Psoas muscle (tissue), 8 donors: ENCODE results near the gene PHF14. TPM values are rescaled to one million over a fixed set of nuclear protein-coding genes. Genes with fewer than 3 reads are reported as not detected.

Source experiments
- ATAC-seq, 4 donors: fragments of 200-7000 bp; cut with Tn5 transposase; one replicate each; pipeline ENCODE4 v1.9.1; 2020; ENCODE audit warnings: moderate library complexity in 3 of 4, mild to moderate bottlenecking in 2 of 4
- DNase-seq, 2 donors: peaks; one replicate each; pipeline ENCODE4 v3.0.0-alpha.2; 2020
- H3K27ac ChIP-seq: fragments of 200-600 bp; one replicate; pipeline ENCODE4 v1.8.0; 2022
- H3K27me3 ChIP-seq, 3 donors: fragments of 200-600 bp in 1 of 3; one replicate each; pipeline versions ENCODE4 v1.6.1 to v1.8.0; 2013 to 2022; ENCODE audit warnings: low read length in 2 of 3, mild to moderate bottlenecking in 2 of 3, moderate library complexity in 1 of 3; ENCODE audit not compliant: insufficient read depth in 3 of 3
- H3K36me3 ChIP-seq, 2 donors: fragments of 200-600 bp in 1 of 2; one replicate each; pipeline versions ENCODE4 v1.6.1 to v1.8.0; 2013 to 2022; ENCODE audit warnings: low read depth in 1 of 2, mild to moderate bottlenecking in 1 of 2, moderate library complexity in 1 of 2; ENCODE audit not compliant: insufficient read depth in 1 of 2
- H3K4me1 ChIP-seq: fragments of 200-600 bp; one replicate; pipeline ENCODE4 v1.8.0; 2022
- H3K4me3 ChIP-seq: fragments of 200-600 bp; one replicate; pipeline ENCODE4 v1.8.0; 2022; ENCODE audit warnings: mild to moderate bottlenecking
- H3K9me3 ChIP-seq: fragments of 200-600 bp; one replicate; pipeline ENCODE4 v1.8.0; 2022
- CTCF ChIP-seq: fragments of 200-600 bp; IDR thresholded peaks from one replicate; pipeline ENCODE4 v1.8.0; 2022; ENCODE audit warnings: antibody characterized with exemption
- WGBS, 3 donors: extraction: QIAGEN DNeasy Blood & Tissue Kit; methylation state at CpG; one replicate each; pipeline versions ENCODE4 v1.1.6 to v1.1.7; 2013; 5-methylcytosine and 5-hydroxymethylcytosine counted together
- intact Hi-C, 2 donors: fragments of 100-400 bp; cut with DNase I; formaldehyde crosslinking; loops; one replicate each; pipeline versions ENCODE4 v1.11.0 to v1.14.2; 2022
- polyA plus RNA-seq, 3 donors: library from polyadenylated mRNA; stranded (reverse); fragments of 200-250 nt; gene quantifications; one replicate each; pipeline ENCODE4 v1.2.3, GENCODE V29; 2013
- total RNA-seq, 4 donors: library from RNA; stranded (reverse); fragmentation: NEBNext Ultra II Directional in 2 of 4; extraction: Animal tissue kit (Norgen Biotek cat#: 25700) in 2 of 4; gene quantifications; one replicate each; pipeline versions ENCODE4 v1.2.1 to v1.2.4, GENCODE V29; 2021 to 2023
- donor health status: healthy with polysubstance abuse.
- donor health status: DM: no; HTN: no; CAD: no; lungs with moderate emphysema.
- donor health status: Bipolar disorder and iron deficiency.
- donor health status: healthy.
- donor health status: DM: yes; HTN: yes; CAD: no.
- donor health status: DM: no; HTN: no; CAD: no.
- donor health status: DM: no; HTN: no; CAD: no.
- donor health status: DM: yes; HTN: yes; CAD: no.

The PHF14 gene
- total and polyA plus RNA-seq, 7 donors, result 10.8 to 17.8 (median 13.8) TPM

- ATAC-seq (no peak), DNase-seq (no peak)
- Histone ChIP-seq H3K36me3 (no peaks in the 10 kb centered on the region), H3K4me3 (no peak overlapping the region), H3K27me3 (no peaks in the 10 kb centered on the region), H3K4me1 (no peaks in the 10 kb centered on the region), H3K9me3 (no peaks in the 10 kb centered on the region), H3K27ac (no peak overlapping the region)
- no peak for TF ChIP-seq CTCF
- intact Hi-C loops, result no loop called here
- WGBS, 3 donors, result 98 to 100% (median 99%) methylated on average over 1 of the region's 1 CpG
These were observed 187.8 kb downstream of the PHF14 start for GRCh38 chr7:11161499-11161898.

- ATAC-seq, result no peak
- no peaks in the 10 kb centered on the region for H3K36me3 ChIP-seq
- DNase-seq, result no peak
- 97 to 98% (median 97%) methylated on average over 1 of the region's 1 CpG for WGBS, 3 donors
- no peak overlapping the region for H3K4me3 ChIP-seq
- no peak overlapping the region for H3K27ac ChIP-seq
- H3K27me3 ChIP-seq, result no peaks in the 10 kb centered on the region
- TF ChIP-seq CTCF, result no peak
- intact Hi-C loops, result no loop called here
- H3K9me3 ChIP-seq, result no peaks in the 10 kb centered on the region
- H3K4me1 ChIP-seq, result no peaks in the 10 kb centered on the region
These were observed 189.5 kb downstream of the PHF14 start for GRCh38 chr7:11163220-11163619.

GRCh38 chr7:11166051-11166450, 192.4 kb downstream of the PHF14 start:
- no peak overlapping the region for H3K4me3 ChIP-seq
- intact Hi-C loops, result no loop called here
- ATAC-seq (no peak), DNase-seq (no peak)
- H3K9me3 ChIP-seq, result no peaks in the 10 kb centered on the region
- H3K27me3 ChIP-seq, result no peaks in the 10 kb centered on the region
- H3K36me3 ChIP-seq, result no peaks in the 10 kb centered on the region
- no peak overlapping the region for H3K27ac ChIP-seq
- TF ChIP-seq CTCF, result no peak
- H3K4me1 ChIP-seq, result no peaks in the 10 kb centered on the region
- WGBS, 3 donors, result 73 to 79% (median 79%) methylated on average over 1 of the region's 1 CpG

GRCh38 chr7:11168650-11169170, 195.0 kb downstream of the PHF14 start:
- no peaks in the 10 kb centered on the region for H3K36me3 ChIP-seq
- DNase-seq (no peak), ATAC-seq (no peak)
- intact Hi-C loops, result no loop called here
- no peak overlapping the region for H3K4me3 ChIP-seq
- TF ChIP-seq CTCF, result no peak
- no peaks in the 10 kb centered on the region for H3K9me3 ChIP-seq
- H3K4me1 ChIP-seq, result no peaks in the 10 kb centered on the region
- no peak overlapping the region for H3K27ac ChIP-seq
- no peaks in the 10 kb centered on the region for H3K27me3 ChIP-seq
- 17 to 51% (median 32%) methylated on average over 1 of the region's 1 CpG for whole genome bisulfite sequencing, 3 donors

GRCh38 chr7:11170175-11170574, 196.5 kb downstream of the PHF14 start:
- no peaks in the 10 kb centered on the region for H3K4me1 ChIP-seq
- no peaks in the 10 kb centered on the region for H3K9me3 ChIP-seq
- no peak overlapping the region for H3K4me3 ChIP-seq
- no peak for ATAC-seq
- no peak for DNase-seq
- no peak for TF ChIP-seq CTCF
- H3K36me3 ChIP-seq, result no peaks in the 10 kb centered on the region
- 40 to 48% (median 45%) methylated on average over 2 of the region's 2 CpGs for WGBS, 3 donors
- H3K27me3 ChIP-seq, result no peaks in the 10 kb centered on the region
- intact Hi-C loops, result no loop called here
- no peak overlapping the region for H3K27ac ChIP-seq
